Ascending aorta (tissue), 2 donors: ENCODE measurements around the gene EFHD2. TPM values are rescaled to one million over a fixed set of nuclear protein-coding genes. Genes with fewer than 3 reads are reported as not detected.
A peak's percentile ranks its signal among the peaks of the same experiment; 100 is the strongest.
"Not testable (repeated sequence)": the region's sequence is repeated elsewhere in the genome, so short reads cannot be mapped to it uniquely, and the experiment has no call there.

Experiments used
- DNase-seq, 2 donors: peaks; one replicate each; pipeline ENCODE4 v3.0.0-alpha.2; 2019; ENCODE audit warnings: low spot score in 2 of 2
- H3K27ac ChIP-seq, 2 donors: fragments of 200-600 bp; sonication (generic); one replicate each; pipeline ENCODE4 v1.5.1; 2016 to 2017; ENCODE audit warnings: mild to moderate bottlenecking in 1 of 2
- H3K27me3 ChIP-seq: fragments of 200-600 bp; sonication (generic); one replicate; pipeline ENCODE4 v1.5.1; 2017
- H3K36me3 ChIP-seq, 2 donors: fragments of 200-600 bp; sonication (generic); one replicate each; pipeline ENCODE4 v1.5.1; 2016
- H3K4me1 ChIP-seq, 2 donors: fragments of 200-600 bp; sonication (generic); one replicate each; pipeline ENCODE4 v1.5.1; 2016 to 2017; ENCODE audit warnings: mild to moderate bottlenecking in 1 of 2
- H3K4me3 ChIP-seq, 2 donors: fragments of 200-600 bp; sonication (generic); one replicate each; pipeline ENCODE4 v1.5.1; 2016 to 2017; ENCODE audit warnings: mild to moderate bottlenecking in 1 of 2
- H3K9me3 ChIP-seq, 2 donors: fragments of 200-600 bp; sonication (generic); one replicate each; pipeline ENCODE4 v1.5.1; 2016
- intact Hi-C: fragments of 100-400 bp; cut with DNase I; formaldehyde crosslinking; loops from one replicate; pipeline ENCODE4 v1.15.1; 2023
- total RNA-seq: library from RNA; depleted of rRNA; stranded (reverse); fragments of >200 nt; gene quantifications from one replicate; pipeline ENCODE4 v1.1.0, GENCODE V29; 2016
- TF ChIP-seq, protein P1 (sequence below), 3 experiments: fragments of 200-600 bp in 2 of 3; fragments of 450-650 bp in 1 of 3; sonication (generic) in 2 of 3; IDR thresholded peaks; one replicate each; pipeline ENCODE4 v1.5.1; 2016 to 2019; ENCODE audit warnings: antibody characterized with exemption in 3 of 3, mild to moderate bottlenecking in 1 of 3, moderate library complexity in 1 of 3

The EFHD2 gene
- total RNA-seq, 1 donor from 2014 or later, result 116 TPM

DNA sequence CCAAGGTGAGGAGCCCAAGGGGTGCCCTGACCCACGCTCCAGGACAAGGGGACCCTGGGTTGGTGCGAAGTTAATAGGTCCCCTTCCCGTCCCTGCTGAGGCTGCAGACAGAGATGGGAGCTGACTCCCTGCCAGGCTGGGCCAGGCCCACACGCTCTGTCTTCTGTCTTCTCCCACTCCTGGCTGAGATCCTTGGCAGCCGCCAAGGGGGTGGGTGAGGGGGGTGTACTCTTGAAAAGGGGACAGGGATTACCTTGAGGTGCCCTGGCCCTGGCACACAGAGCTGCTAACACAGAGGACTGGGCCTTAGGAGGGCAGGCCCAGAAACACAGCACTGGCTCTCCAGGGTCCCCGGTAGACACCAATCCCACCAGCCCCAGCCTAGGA lies 17.6 kb downstream of the EFHD2 start:
- Histone ChIP-seq H3K4me1 (no peaks in the 10 kb centered on the region), H3K4me3 (no peak overlapping the region), H3K9me3 (no peaks in the 10 kb centered on the region), H3K27ac (no peak overlapping the region), H3K27me3 (no peaks in the 10 kb centered on the region), H3K36me3 (peaks cover 12 to 20% of the 10 kb centered on the region in 2 donors)
- no peak for DNase-seq
- TF ChIP-seq, protein P1, sequence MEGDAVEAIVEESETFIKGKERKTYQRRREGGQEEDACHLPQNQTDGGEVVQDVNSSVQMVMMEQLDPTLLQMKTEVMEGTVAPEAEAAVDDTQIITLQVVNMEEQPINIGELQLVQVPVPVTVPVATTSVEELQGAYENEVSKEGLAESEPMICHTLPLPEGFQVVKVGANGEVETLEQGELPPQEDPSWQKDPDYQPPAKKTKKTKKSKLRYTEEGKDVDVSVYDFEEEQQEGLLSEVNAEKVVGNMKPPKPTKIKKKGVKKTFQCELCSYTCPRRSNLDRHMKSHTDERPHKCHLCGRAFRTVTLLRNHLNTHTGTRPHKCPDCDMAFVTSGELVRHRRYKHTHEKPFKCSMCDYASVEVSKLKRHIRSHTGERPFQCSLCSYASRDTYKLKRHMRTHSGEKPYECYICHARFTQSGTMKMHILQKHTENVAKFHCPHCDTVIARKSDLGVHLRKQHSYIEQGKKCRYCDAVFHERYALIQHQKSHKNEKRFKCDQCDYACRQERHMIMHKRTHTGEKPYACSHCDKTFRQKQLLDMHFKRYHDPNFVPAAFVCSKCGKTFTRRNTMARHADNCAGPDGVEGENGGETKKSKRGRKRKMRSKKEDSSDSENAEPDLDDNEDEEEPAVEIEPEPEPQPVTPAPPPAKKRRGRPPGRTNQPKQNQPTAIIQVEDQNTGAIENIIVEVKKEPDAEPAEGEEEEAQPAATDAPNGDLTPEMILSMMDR (IDR thresholded peaks at IDR 0.05), result no peak
- intact Hi-C loops, result no loop called here

- H3K4me3 ChIP-seq, H3K9me3 ChIP-seq, H3K27ac ChIP-seq, H3K27me3 ChIP-seq, H3K4me1 ChIP-seq, DNase-seq, intact Hi-C loops: not testable (repeated sequence)
- peaks cover 12 to 20% of the 10 kb centered on the region in 2 donors for H3K36me3 ChIP-seq
These were observed 18.6 kb downstream of the EFHD2 start for GRCh38 chr1:15428252-15428651.

- Histone ChIP-seq H3K4me3 (no peak overlapping the region), H3K27me3 (no peaks in the 10 kb centered on the region), H3K27ac (no peak overlapping the region), H3K36me3 (peaks cover 12 to 20% of the 10 kb centered on the region in 2 donors), H3K4me1 (no peaks in the 10 kb centered on the region), H3K9me3 (no peaks in the 10 kb centered on the region)
- DNase-seq, result no peak
- intact Hi-C loops, result no loop called here
- TF ChIP-seq, protein P1 (IDR thresholded peaks at IDR 0.05), result no peak
These were observed 19.2 kb downstream of the EFHD2 start for GRCh38 chr1:15428815-15429435.

DNA sequence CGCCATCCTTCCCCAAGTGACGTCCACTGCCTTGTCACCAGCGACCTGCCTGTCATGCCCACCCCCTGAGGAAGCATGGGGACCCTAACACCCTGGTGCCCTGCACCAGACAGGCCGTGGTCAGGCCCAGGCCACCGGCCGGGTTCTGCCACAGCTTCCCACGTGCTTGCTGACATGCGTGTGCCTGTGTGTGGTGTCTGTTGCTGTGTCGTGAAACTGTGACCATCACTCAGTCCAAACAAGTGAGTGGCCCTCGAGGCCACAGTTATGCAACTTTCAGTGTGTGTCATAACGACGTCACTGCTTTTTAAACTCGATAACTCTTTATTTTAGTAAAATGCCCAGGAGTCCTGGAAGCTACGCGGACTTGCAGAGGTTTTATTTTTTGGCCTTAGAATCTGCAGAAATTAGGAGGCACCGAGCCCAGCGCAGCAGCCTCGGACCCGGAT lies 20.0 kb downstream of the EFHD2 start:
- no peak overlapping the region for H3K27ac ChIP-seq
- intact Hi-C loops, result no loop called here
- no peak overlapping the region for H3K4me3 ChIP-seq
- no peaks in the 10 kb centered on the region for H3K9me3 ChIP-seq
- H3K27me3 ChIP-seq, result no peaks in the 10 kb centered on the region
- DNase-seq, result no peak
- H3K4me1 ChIP-seq, result no peaks in the 10 kb centered on the region
- TF ChIP-seq, protein P1 (IDR thresholded peaks at IDR 0.05), result no peak
- H3K36me3 ChIP-seq, result peaks cover 12 to 20% of the 10 kb centered on the region in 2 donors

DNA sequence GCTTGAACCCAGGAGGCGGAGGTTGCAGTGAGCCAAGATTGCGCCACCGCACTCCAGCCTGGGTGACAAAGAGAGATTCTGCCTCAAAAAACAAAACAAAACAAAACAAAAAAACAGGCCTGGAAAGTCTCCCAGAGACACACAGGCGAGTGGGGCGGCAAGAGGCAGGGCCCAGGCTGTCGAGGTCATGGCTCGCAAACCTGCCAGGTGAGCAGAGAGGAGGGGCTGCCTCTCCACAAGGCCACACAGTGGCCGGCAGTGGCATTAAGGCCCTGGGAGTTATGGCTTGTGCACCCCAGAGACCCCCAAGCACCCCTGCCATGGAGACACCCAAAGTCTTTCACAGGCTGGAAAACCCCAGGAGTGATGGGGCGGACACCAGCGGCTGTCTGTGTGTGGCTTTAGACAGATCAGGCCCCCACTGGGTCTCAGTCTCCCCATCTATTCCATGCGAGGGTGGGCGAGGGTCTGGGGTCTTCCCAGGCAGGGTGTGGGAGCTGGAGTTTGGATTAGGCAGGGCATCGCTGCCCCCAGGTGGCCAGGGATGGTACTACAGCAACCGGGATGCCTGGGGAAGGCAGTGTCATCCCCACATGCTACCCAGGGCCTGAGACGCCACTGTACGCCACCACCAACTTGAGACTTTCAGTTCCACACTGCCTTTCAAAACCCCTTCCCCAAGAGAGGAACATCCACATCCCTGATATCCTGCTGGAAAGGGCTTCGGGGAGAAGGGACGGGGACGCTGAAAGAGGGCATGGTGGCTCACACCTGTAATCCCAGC lies 21.3 kb downstream of the EFHD2 start:
- no peaks in the 10 kb centered on the region for H3K4me1 ChIP-seq
- TF ChIP-seq, protein P1 (IDR thresholded peaks at IDR 0.05), result peak; percentile 96 to 98 (median 96)
- H3K27ac ChIP-seq, result no peak overlapping the region
- no peaks in the 10 kb centered on the region for H3K27me3 ChIP-seq
- H3K9me3 ChIP-seq, result no peaks in the 10 kb centered on the region
- intact Hi-C loops, result loop anchor here (1.0 kb wide), 1 partner anchor 108 kb away; no protein-coding TSS in a partner anchor
- peaks cover 9 to 20% of the 10 kb centered on the region in 2 donors for H3K36me3 ChIP-seq
- no peak overlapping the region for H3K4me3 ChIP-seq
- peak in 1 of 2 donors; percentile 84 for DNase-seq

GRCh38 chr1:15431571-15431948 lies 21.9 kb downstream of the EFHD2 start:
- TF ChIP-seq, protein P1 (IDR thresholded peaks at IDR 0.05), result no peak
- H3K36me3 ChIP-seq, result peaks cover 9 to 16% of the 10 kb centered on the region in 2 donors
- H3K9me3 ChIP-seq, result no peaks in the 10 kb centered on the region
- no peak overlapping the region for H3K4me3 ChIP-seq
- H3K27me3 ChIP-seq, result no peaks in the 10 kb centered on the region
- intact Hi-C loops, result loop anchor here (1.0 kb wide), 1 partner anchor 108 kb away; no protein-coding TSS in a partner anchor
- DNase-seq, result no peak
- H3K27ac ChIP-seq, result no peak overlapping the region
- H3K4me1 ChIP-seq, result no peaks in the 10 kb centered on the region
